22Rv1 (cell line): Measurements from ENCODE around the gene UCN2.

Experiments
- ZFX ChIP-seq: fragments of 450-650 bp; IDR thresholded peaks from 2 replicates; pipeline ENCODE4 v1.6.1; 2017; ENCODE audit warnings: antibody characterized with exemption, borderline replicate concordance
- TF ChIP-seq, protein P1 (sequence below): fragments of 450-650 bp; IDR thresholded peaks from 2 replicates; pipeline ENCODE4 v1.5.1; 2017; ENCODE audit warnings: mild to moderate bottlenecking

DNA sequence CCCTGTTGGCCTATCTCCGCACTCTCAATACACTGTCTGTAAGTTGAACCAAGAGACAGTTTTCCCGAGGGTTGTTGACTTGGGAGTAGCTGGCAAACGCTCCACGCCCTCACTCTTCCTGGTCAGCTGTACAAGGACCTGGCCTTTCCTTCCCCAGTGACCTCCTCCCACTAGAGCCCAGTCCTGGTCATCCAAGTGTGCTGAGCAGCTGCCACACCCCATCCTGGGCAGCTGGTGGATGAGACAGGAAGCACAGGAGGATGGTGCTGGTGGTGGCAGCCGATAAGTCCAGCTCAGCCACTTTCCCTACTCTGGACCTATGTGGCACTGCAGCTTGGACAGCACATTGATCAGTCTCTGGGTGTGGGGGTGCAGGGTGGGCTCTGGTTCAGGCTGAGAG is 26.8 kb downstream of the UCN2 start:
- TF ChIP-seq, protein P1, sequence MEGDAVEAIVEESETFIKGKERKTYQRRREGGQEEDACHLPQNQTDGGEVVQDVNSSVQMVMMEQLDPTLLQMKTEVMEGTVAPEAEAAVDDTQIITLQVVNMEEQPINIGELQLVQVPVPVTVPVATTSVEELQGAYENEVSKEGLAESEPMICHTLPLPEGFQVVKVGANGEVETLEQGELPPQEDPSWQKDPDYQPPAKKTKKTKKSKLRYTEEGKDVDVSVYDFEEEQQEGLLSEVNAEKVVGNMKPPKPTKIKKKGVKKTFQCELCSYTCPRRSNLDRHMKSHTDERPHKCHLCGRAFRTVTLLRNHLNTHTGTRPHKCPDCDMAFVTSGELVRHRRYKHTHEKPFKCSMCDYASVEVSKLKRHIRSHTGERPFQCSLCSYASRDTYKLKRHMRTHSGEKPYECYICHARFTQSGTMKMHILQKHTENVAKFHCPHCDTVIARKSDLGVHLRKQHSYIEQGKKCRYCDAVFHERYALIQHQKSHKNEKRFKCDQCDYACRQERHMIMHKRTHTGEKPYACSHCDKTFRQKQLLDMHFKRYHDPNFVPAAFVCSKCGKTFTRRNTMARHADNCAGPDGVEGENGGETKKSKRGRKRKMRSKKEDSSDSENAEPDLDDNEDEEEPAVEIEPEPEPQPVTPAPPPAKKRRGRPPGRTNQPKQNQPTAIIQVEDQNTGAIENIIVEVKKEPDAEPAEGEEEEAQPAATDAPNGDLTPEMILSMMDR: no peak
- no peak for TF ChIP-seq ZFX
